GM20000 (cell line): Measurements from ENCODE around the gene CEP57L1.
"Not testable (repeated sequence)": the region's sequence is repeated elsewhere in the genome, so short reads cannot be mapped to it uniquely, and the experiment has no call there.

ENCODE experiments used
- DNase-seq: peaks from one replicate; pipeline ENCODE4 v3.0.0; 2012; ENCODE audit warnings: low spot score
- CTCF ChIP-seq: IDR thresholded peaks from 2 replicates; pipeline ENCODE4 v1.5.1; 2012; ENCODE audit warnings: mild to moderate bottlenecking, control low read depth; ENCODE audit errors: extremely low read depth, missing control alignments

Gene CEP57L1

GRCh38 chr6:109125504-109125903 lies 30.2 kb downstream of the CEP57L1 start:
- no peak for TF ChIP-seq CTCF

GRCh38 chr6:109130065-109130464 lies 34.8 kb downstream of the CEP57L1 start:
- DNase-seq, result no peak
- TF ChIP-seq CTCF, result no peak

More at GRCh38 chr6:109125504-109125903, 30.2 kb downstream of the CEP57L1 start:
- no peak for DNase-seq

GRCh38 chr6:109135600-109135999 lies 40.3 kb downstream of the CEP57L1 start:
- not testable (repeated sequence) for DNase-seq

GRCh38 chr6:109136039-109136438 lies 40.7 kb downstream of the CEP57L1 start:
- DNase-seq, result not testable (repeated sequence)

- not testable (repeated sequence) for DNase-seq
Observed at GRCh38 chr6:109136530-109136929, 41.2 kb downstream of the CEP57L1 start.

GRCh38 chr6:109139109-109139508 lies 43.8 kb downstream of the CEP57L1 start:
- no peak for TF ChIP-seq CTCF
- no peak for DNase-seq

- not testable (repeated sequence) for DNase-seq
Observed at GRCh38 chr6:109142067-109142466, 46.8 kb downstream of the CEP57L1 start.

- no peak for TF ChIP-seq CTCF
- no peak for DNase-seq
Observed at GRCh38 chr6:109143191-109143590, 47.9 kb downstream of the CEP57L1 start.

- not testable (repeated sequence) for DNase-seq
Observed at GRCh38 chr6:109148251-109148650, 52.9 kb downstream of the CEP57L1 start.

- not testable (repeated sequence) for DNase-seq
Observed at GRCh38 chr6:109148716-109149115, 53.4 kb downstream of the CEP57L1 start.

- no peak for DNase-seq
- TF ChIP-seq CTCF, result no peak
Observed at GRCh38 chr6:109153752-109154151, 58.4 kb downstream of the CEP57L1 start.
